HEK293T (cell line): Measurements from ENCODE around the gene APOBEC3A.

Experiments used
- BHLHE40 ChIP-seq: fragments of 450-650 bp; IDR thresholded peaks from 2 replicates; pipeline ENCODE4 v1.6.1; 2016; ENCODE audit warnings: mild to moderate bottlenecking, moderate library complexity, borderline replicate concordance
- FOXA1 ChIP-seq: fragments of 450-650 bp; IDR thresholded peaks from 2 replicates; pipeline ENCODE4 v1.6.1; 2016; ENCODE audit warnings: mild to moderate bottlenecking
- FOXK2 ChIP-seq: fragments of 450-650 bp; IDR thresholded peaks from 2 replicates; pipeline ENCODE4 v1.6.1; 2016; ENCODE audit warnings: mild to moderate bottlenecking
- FOXM1 ChIP-seq: fragments of 450-650 bp; IDR thresholded peaks from 2 replicates; pipeline ENCODE4 v1.6.1; 2017; ENCODE audit warnings: mild to moderate bottlenecking, borderline replicate concordance
- SP1 ChIP-seq: fragments of 450-650 bp; IDR thresholded peaks from 2 replicates; pipeline ENCODE4 v1.6.1; 2017
- SUZ12 ChIP-seq: fragments of 450-650 bp; IDR thresholded peaks from 2 replicates; pipeline ENCODE4 v1.6.1; 2016; ENCODE audit warnings: mild to moderate bottlenecking
- TARDBP ChIP-seq: fragments of 450-650 bp; IDR thresholded peaks from 2 replicates; pipeline ENCODE4 v1.6.1; 2016
- ZNF384 ChIP-seq: fragments of 450-650 bp; IDR thresholded peaks from 2 replicates; pipeline ENCODE4 v1.6.1; 2016
- TF ChIP-seq, protein P1 (sequence below): fragments of 450-650 bp; IDR thresholded peaks from 2 replicates; pipeline ENCODE4 v1.6.1; 2016

DNA sequence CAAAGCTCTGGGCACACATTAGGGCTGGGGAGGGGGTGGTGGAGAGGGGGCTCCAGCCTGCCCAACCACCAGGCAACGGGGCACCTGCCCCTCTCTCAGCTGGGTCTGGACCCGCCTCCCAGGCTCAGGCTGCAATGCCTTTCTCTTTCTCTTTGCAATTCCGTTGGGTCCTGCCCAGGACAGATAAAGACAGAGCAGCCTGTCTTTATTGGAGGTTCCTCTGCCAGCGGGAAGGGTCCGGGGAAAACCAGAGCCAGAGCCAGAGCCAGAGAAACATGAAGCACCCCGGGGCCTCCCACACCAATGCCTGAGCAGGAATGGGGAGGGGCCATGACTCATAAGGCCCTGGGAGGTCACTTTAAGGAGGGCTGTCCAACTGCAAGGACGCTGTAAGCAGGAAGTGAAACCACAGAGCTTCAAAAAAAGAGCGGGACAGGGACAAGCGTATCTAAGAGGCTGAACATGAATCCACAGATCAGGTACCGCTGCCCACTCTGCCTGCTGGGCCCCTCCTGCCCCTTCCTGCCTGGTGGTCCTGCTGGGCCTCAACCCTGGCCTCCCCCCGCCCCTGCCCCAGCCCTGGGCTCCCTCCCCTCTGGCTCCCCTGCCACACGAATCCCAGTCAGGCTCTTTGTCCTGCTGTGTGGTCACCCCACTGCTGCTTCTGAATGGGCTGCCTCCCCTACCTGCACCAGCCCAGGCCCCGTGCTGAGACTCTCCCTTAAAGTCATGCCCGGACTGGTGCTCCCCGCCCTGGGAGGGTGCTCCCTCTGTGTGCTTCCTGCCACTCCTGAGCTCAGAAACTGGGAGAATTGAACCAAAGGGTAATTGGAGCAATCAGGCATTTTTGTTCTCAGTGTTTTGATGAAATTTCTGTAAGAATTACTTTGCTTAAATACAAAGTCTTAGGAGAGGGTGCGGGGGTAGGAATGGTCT, 24.9 kb downstream of the APOBEC3A start, which contains the start of gene APOBEC3B:
- no peak for TF ChIP-seq FOXA1
- no peak for TF ChIP-seq ZNF384
- TF ChIP-seq SUZ12: no peak
- TF ChIP-seq FOXK2: no peak
- no peak for TF ChIP-seq BHLHE40
- no peak for TF ChIP-seq SP1
- TF ChIP-seq TARDBP: no peak
- TF ChIP-seq FOXM1: no peak
- TF ChIP-seq, protein P1, sequence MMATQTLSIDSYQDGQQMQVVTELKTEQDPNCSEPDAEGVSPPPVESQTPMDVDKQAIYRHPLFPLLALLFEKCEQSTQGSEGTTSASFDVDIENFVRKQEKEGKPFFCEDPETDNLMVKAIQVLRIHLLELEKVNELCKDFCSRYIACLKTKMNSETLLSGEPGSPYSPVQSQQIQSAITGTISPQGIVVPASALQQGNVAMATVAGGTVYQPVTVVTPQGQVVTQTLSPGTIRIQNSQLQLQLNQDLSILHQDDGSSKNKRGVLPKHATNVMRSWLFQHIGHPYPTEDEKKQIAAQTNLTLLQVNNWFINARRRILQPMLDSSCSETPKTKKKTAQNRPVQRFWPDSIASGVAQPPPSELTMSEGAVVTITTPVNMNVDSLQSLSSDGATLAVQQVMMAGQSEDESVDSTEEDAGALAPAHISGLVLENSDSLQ: no peak
